H1 (cell line): Measurements from ENCODE around the gene RNASE13. TPM values are rescaled to one million over a fixed set of nuclear protein-coding genes. Genes with fewer than 3 reads are reported as not detected.

Experiments
- CTCF ChIA-PET: fragments of 300-600 bp; sonication (Branson Sonifier 250); formaldehyde crosslinking; loops from one replicate; lab custom pipeline; 2021; ENCODE audit not compliant: partially characterized antibody; lab: Charles Lee
- POLR2A ChIA-PET: fragments of 300-600 bp; sonication (Branson Sonifier 250); formaldehyde crosslinking; loops from one replicate; lab custom pipeline; 2021; ENCODE audit warnings: inconsistent platforms; ENCODE audit not compliant: partially characterized antibody; lab: Charles Lee
- DNase-seq, 2 experiments: peaks; one replicate each; pipeline versions ENCODE4 v3.0.0 to v3.0.0-alpha.2; 2010 to 2022; ENCODE audit warnings: low spot score in 2 of 2, low read depth in 1 of 2, mixed read lengths in 1 of 2
- FAIRE-seq: peaks from 2 replicates; lab custom pipeline; 2011; peaks lifted over from hg19 to GRCh38; lab: Jason Lieb, UNC
- H2AFZ ChIP-seq: 2 replicates; pipeline ENCODE4 v1.8.1; 2012; ENCODE audit warnings: low read length, inconsistent platforms
- H2AK5ac ChIP-seq: 2 replicates; pipeline ENCODE4 v1.6.1; 2013; ENCODE audit warnings: low read depth, low read length
- H2BK120ac ChIP-seq: replicated peaks from 2 replicates; pipeline ENCODE3; 2013; ENCODE audit warnings: low read depth, low read length, inconsistent platforms
- H2BK12ac ChIP-seq: 2 replicates; pipeline ENCODE4 v1.6.1; 2013; ENCODE audit warnings: low read depth, low read length
- H2BK15ac ChIP-seq: 2 replicates; pipeline ENCODE4 v1.6.1; 2013; ENCODE audit warnings: low read length
- H2BK20ac ChIP-seq: 2 replicates; pipeline ENCODE4 v1.6.1; 2013; ENCODE audit warnings: low read length
- H2BK5ac ChIP-seq: 2 replicates; pipeline ENCODE4 v1.6.1; 2013; ENCODE audit warnings: low read depth, low read length
- H3K14ac ChIP-seq: 2 replicates; pipeline ENCODE4 v1.6.1; 2013; ENCODE audit warnings: inconsistent platforms; ENCODE audit not compliant: insufficient read length
- H3K18ac ChIP-seq: 2 replicates; pipeline ENCODE4 v1.6.1; 2013; ENCODE audit warnings: low read length; ENCODE audit errors: extremely low read depth
- H3K23ac ChIP-seq: 2 replicates; pipeline ENCODE4 v1.6.1; 2013; ENCODE audit warnings: inconsistent platforms; ENCODE audit not compliant: insufficient read length
- H3K23me2 ChIP-seq: 2 replicates; pipeline ENCODE4 v1.6.1; 2013; ENCODE audit warnings: low read depth, low read length
- H3K27ac ChIP-seq: 2 replicates; pipeline ENCODE4 v1.6.1; 2011; ENCODE audit warnings: low read depth, low read length, inconsistent platforms
- H3K27me3 ChIP-seq, 4 experiments: replicated peaks in 1 of 4; 1 replicate in 1 of 4; 2 replicates in 3 of 4; pipeline versions ENCODE4 v1.6.1 to v1.8.1; 2011 to 2013; ENCODE audit warnings: low read length in 3 of 4, mild to moderate bottlenecking in 3 of 4, inconsistent platforms in 2 of 4, mixed read lengths in 2 of 4, moderate library complexity in 1 of 4; ENCODE audit not compliant: control insufficient read depth in 3 of 4, insufficient read depth in 3 of 4; ENCODE audit errors: extremely low read depth in 1 of 4
- H3K36me3 ChIP-seq, 4 experiments: 2 replicates each; pipeline versions ENCODE4 v1.6.1 to v1.8.1; 2011 to 2013; ENCODE audit warnings: mild to moderate bottlenecking in 4 of 4, low read length in 3 of 4, moderate library complexity in 2 of 4, control low read depth in 1 of 4, inconsistent platforms in 1 of 4; ENCODE audit not compliant: insufficient read depth in 4 of 4, control insufficient read depth in 2 of 4
- H3K4ac ChIP-seq: replicated peaks from 2 replicates; pipeline ENCODE3; 2013; ENCODE audit warnings: low read length, low read depth, mixed read lengths, inconsistent platforms; ENCODE audit not compliant: insufficient read length
- H3K4me1 ChIP-seq, 4 experiments: replicated peaks in 1 of 4; 1 replicate in 1 of 4; 2 replicates in 3 of 4; pipeline versions ENCODE4 v1.6.1 to v1.8.1; 2011 to 2013; ENCODE audit warnings: low read length in 3 of 4, inconsistent platforms in 2 of 4, mixed read lengths in 1 of 4; ENCODE audit not compliant: insufficient read depth in 4 of 4, control insufficient read depth in 3 of 4
- H3K4me2 ChIP-seq, 2 experiments: 2 replicates each; pipeline versions ENCODE4 v1.6.1 to v1.8.1; 2011 to 2013; ENCODE audit warnings: low read depth in 2 of 2, low read length in 2 of 2, control low read depth in 1 of 2, inconsistent platforms in 1 of 2, mild to moderate bottlenecking in 1 of 2; ENCODE audit not compliant: insufficient read depth in 1 of 2
- H3K4me3 ChIP-seq, 4 experiments: fragments of 200-600, 300-600 bp in 1 of 4; sonication (generic), shearing (Covaris generic), sonication (Bioruptor Twin) in 1 of 4; 2 replicates each; pipeline versions ENCODE4 v1.5.1 to v1.8.1; 2011 to 2016; ENCODE audit warnings: low read length in 4 of 4, low read depth in 3 of 4, control low read depth in 2 of 4, inconsistent platforms in 2 of 4, mild to moderate bottlenecking in 2 of 4, mixed read lengths in 1 of 4, moderate library complexity in 1 of 4; ENCODE audit not compliant: insufficient read depth in 2 of 4; ENCODE audit errors: extremely low read depth in 1 of 4
- H3K56ac ChIP-seq: replicated peaks from 2 replicates; pipeline ENCODE3; 2013; ENCODE audit warnings: low read depth, mild to moderate bottlenecking, mixed read lengths, low read length, inconsistent platforms; ENCODE audit not compliant: insufficient read length
- H3K79me1 ChIP-seq: 2 replicates; pipeline ENCODE4 v1.6.1; 2013; ENCODE audit warnings: low read depth, low read length, control low read depth
- H3K79me2 ChIP-seq, 2 experiments: 2 replicates each; pipeline versions ENCODE4 v1.6.1 to v1.8.1; 2012 to 2013; ENCODE audit warnings: low read length in 2 of 2, mild to moderate bottlenecking in 2 of 2, inconsistent platforms in 1 of 2; ENCODE audit not compliant: insufficient read depth in 2 of 2, control insufficient read depth in 1 of 2
- H3K9ac ChIP-seq, 4 experiments: replicated peaks in 1 of 4; 1 replicate in 1 of 4; 2 replicates in 3 of 4; pipeline versions ENCODE4 v1.6.1 to v1.8.1; 2011 to 2013; ENCODE audit warnings: low read depth in 3 of 4, low read length in 3 of 4, control low read depth in 2 of 4, mild to moderate bottlenecking in 2 of 4, moderate library complexity in 2 of 4, inconsistent platforms in 1 of 4; ENCODE audit errors: extremely low read depth in 1 of 4
- H3K9me3 ChIP-seq, 2 experiments: 2 replicates each; pipeline versions ENCODE4 v1.6.1 to v1.8.1; 2012 to 2013; ENCODE audit warnings: mild to moderate bottlenecking in 2 of 2, moderate library complexity in 2 of 2, control low read depth in 1 of 2, inconsistent platforms in 1 of 2, low read depth in 1 of 2, low read length in 1 of 2, mixed read lengths in 1 of 2; ENCODE audit not compliant: insufficient read depth in 2 of 2
- H4K20me1 ChIP-seq, 2 experiments: replicated peaks in 1 of 2; 2 replicates each; pipeline versions ENCODE3 to v1.8.1; 2011 to 2013; ENCODE audit warnings: inconsistent platforms in 2 of 2, low read length in 2 of 2, mild to moderate bottlenecking in 1 of 2; ENCODE audit not compliant: insufficient read depth in 2 of 2, control insufficient read depth in 1 of 2
- H4K5ac ChIP-seq: 2 replicates; pipeline ENCODE4 v1.6.1; 2013; ENCODE audit warnings: low read length, low read depth, mixed read lengths, inconsistent platforms; ENCODE audit not compliant: insufficient read length
- H4K8ac ChIP-seq: 2 replicates; pipeline ENCODE4 v1.8.0; 2013; ENCODE audit warnings: mild to moderate bottlenecking, moderate library complexity, low read length, inconsistent platforms; ENCODE audit not compliant: insufficient read depth; ENCODE audit errors: extremely low read depth
- H4K91ac ChIP-seq: replicated peaks from 2 replicates; pipeline ENCODE3; 2013; ENCODE audit warnings: low read length, mixed read lengths, inconsistent platforms; ENCODE audit not compliant: insufficient read length
- CBX5 ChIP-seq: fragments of 300-800, 300-1000 bp; sonication (generic); IDR thresholded peaks from 2 replicates; pipeline ENCODE4 v1.7.1; 2016; ENCODE audit warnings: antibody characterized with exemption, low read length, low read depth
- NANOG ChIP-seq: IDR thresholded peaks from 2 replicates; pipeline ENCODE4 v1.6.1; 2011; ENCODE audit warnings: low read length, low read depth, mild to moderate bottlenecking, inconsistent platforms; ENCODE audit not compliant: insufficient read depth, poor library complexity, severe bottlenecking
- POLR2A ChIP-seq, 2 experiments: IDR thresholded peaks; 1 replicate in 1 of 2; 2 replicates in 1 of 2; pipeline ENCODE4 v1.6.1; 2011; ENCODE audit warnings: low read depth in 2 of 2, low read length in 2 of 2, mild to moderate bottlenecking in 2 of 2; ENCODE audit errors: control extremely low read depth in 1 of 2
- POLR2AphosphoS5 ChIP-seq: IDR thresholded peaks from 2 replicates; pipeline ENCODE4 v1.6.1; 2011; ENCODE audit warnings: low read depth, low read length
- RAD21 ChIP-seq, 2 experiments: IDR thresholded peaks in 1 of 2; conservative IDR thresholded peaks in 1 of 2; 2 replicates each; pipeline ENCODE4 v1.6.1; 2011; ENCODE audit warnings: low read depth in 2 of 2, low read length in 2 of 2, improper control_type of control experiment in 1 of 2, inconsistent platforms in 1 of 2, mild to moderate bottlenecking in 1 of 2, moderate library complexity in 1 of 2
- SIN3A ChIP-seq, 2 experiments: IDR thresholded peaks in 1 of 2; conservative IDR thresholded peaks in 1 of 2; 2 replicates each; pipeline ENCODE4 v1.6.1; 2011 to 2012; ENCODE audit warnings: low read length in 2 of 2, improper control_type of control experiment in 1 of 2, low read depth in 1 of 2, mild to moderate bottlenecking in 1 of 2
- SIRT6 ChIP-seq: IDR thresholded peaks from one replicate; pipeline ENCODE4 v1.7.1; 2012; ENCODE audit warnings: low read length, inconsistent platforms
- SP2 ChIP-seq: IDR thresholded peaks from 2 replicates; pipeline ENCODE4 v1.6.1; 2012; ENCODE audit warnings: mild to moderate bottlenecking, low read length, inconsistent platforms
- SUZ12 ChIP-seq: fragments of 200-600 bp; sonication (generic); IDR thresholded peaks from 2 replicates; pipeline ENCODE4 v1.6.1; 2012; ENCODE audit warnings: mild to moderate bottlenecking, inconsistent platforms, low read length, moderate library complexity, mixed read lengths
- TCF12 ChIP-seq: IDR thresholded peaks from 2 replicates; pipeline ENCODE4 v1.6.1; 2011; ENCODE audit warnings: low read depth, mild to moderate bottlenecking, low read length
- WGBS, 2 experiments: shearing (Covaris generic) in 1 of 2; methylation state at CpG; one replicate each; pipeline versions ENCODE4 v1.1.6 to v1.1.7; 2013 to 2015; ENCODE audit warnings: low lambda C conversion rate in 2 of 2, mixed read lengths in 2 of 2, inconsistent platforms in 1 of 2, low coverage in 1 of 2, missing lambda C conversion rate in 1 of 2; ENCODE audit not compliant: insufficient replicate concordance in 2 of 2, insufficient coverage in 1 of 2, insufficient read length in 1 of 2; ENCODE audit errors: extremely low coverage in 1 of 2, missing lambda C conversion rate in 1 of 2; 5-methylcytosine and 5-hydroxymethylcytosine counted together
- polyA plus RNA-seq, 7 experiments: library from polyadenylated mRNA; depleted of rRNA in 3 of 7; stranded (reverse) in 5 of 7; unstranded in 2 of 7; fragments of >200 nt in 5 of 7; fragments of 200-250 nt in 2 of 7; gene quantifications; 1 replicate in 5 of 7; 2 replicates in 1 of 7; 4 replicates in 1 of 7; pipeline versions ENCODE4 v1.2.1 to v1.2.3, GENCODE V29; 2011 to 2013; ENCODE audit warnings: missing spikeins in 2 of 7, mixed read lengths in 2 of 7
- total RNA-seq: library from RNA; stranded (reverse); fragmentation: NEBNext Ultra II Directional; extraction: Animal tissue kit (Norgen Biotek cat#: 25700); gene quantifications from 2 replicates; pipeline ENCODE4 v1.2.1, GENCODE V29; 2021

RNASE13 gene
- total and polyA plus RNA-seq, 2 of the 8 experiments (the other 6 are each of a cell fraction or from before 2014, with no cell fraction given), result not detected

DNA sequence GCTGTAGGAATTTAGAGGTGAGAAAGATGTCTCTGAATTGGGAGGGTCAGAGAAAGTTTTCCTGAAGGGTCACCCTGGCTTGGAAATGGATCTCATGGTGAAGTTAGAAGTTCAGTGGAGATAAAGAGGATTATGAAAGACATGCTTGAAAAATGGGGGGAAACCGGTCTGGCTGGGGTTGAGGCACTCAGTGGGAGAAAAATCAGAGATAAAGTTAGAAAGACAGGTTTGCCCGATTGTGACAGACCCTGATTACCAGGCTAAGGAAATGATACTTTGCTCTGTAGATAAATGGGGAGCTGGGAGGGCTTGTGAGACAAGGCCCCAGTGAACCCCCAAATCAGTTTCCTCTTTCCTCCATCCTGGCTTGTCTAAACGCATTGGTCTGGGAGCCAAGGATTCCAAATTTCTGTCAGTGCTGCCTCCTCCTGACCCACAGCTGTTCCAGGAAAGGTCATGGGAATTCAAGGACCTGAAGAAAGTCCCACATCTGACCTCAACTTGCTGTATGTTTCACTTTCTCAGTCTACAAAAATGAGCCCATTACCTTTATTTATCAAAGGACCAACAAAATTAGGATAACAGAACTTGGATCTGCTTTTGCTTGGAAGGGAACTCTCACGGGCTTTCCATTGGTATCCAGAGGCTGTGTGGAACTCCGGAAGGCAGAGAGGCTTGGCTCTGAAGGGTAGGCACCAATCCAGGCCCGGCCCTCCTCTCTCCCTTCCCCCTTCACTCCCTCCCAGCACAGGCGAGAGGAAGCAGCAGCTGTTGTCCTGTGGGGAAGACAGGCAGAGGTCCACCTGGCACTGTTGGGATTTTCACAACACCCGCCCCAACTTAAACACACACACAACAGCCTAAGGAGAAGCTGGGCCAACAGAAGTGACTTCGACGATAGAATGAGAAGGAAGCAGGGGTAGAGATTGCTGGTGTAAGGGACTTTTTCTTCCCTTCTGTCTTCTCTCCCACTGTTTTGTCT lies 4.1 kb upstream of the RNASE13 start:
- H3K23me2 ChIP-seq, result peaks cover 2% of the 10 kb centered on the region; the same call in 1 of the 2 replicates
- peak overlapping the region; percentile 15 to 27; a peak in 1 of 4 replicates for H3K4me2 ChIP-seq
- POLR2A ChIA-PET, result interaction anchor here (1.3 to 4.4 kb wide), 5 partner anchors 12 to 30 kb away, joined by 5 to 36 read pairs (median 10); partner anchors contain the start of gene NDRG2
- H3K27ac ChIP-seq, result no peak overlapping the region
- H2BK12ac ChIP-seq, result peak overlapping the region; percentile 78; the same call in 1 of the 2 replicates
- no peak overlapping the region for H3K4me3 ChIP-seq
- peaks cover 0 to 3% (median 0%) of the 10 kb centered on the region in 4 experiments; a peak in 1 of 7 replicates for H3K27me3 ChIP-seq
- no peaks in the 10 kb centered on the region for H3K79me2 ChIP-seq
- H3K4me1 ChIP-seq, result peaks cover 8 to 11% (median 10%) of the 10 kb centered on the region in 4 experiments; a peak in 6 of 7 replicates
- WGBS, 2 experiments, result 67% methylated on average over 8 of the region's 10 CpGs; no CpG with 5 or more reads in 1 of the 2 experiments
- CTCF ChIA-PET, result interaction anchor here (1.1 to 7.2 kb wide), 20 partner anchors 9 to 341 kb away, joined by 3 to 371 read pairs (median 9); partner anchors contain the start of genes ARHGEF40, NDRG2 and TPPP2
- TF ChIP-seq NANOG (no peak), POLR2AphosphoS5 (peak; percentile 31; the same call in 1 of the 2 replicates), SUZ12 (no peak), POLR2A (IDR thresholded peaks at IDR 0.05; ENCODE audit: control extremely low read depth in 1 of 2, low read depth in 2 of 2, low read length in 2 of 2) (0 out of 3 replicates have a peak, but pooled peaks of 1 of the 2 experiments have one; percentile 25), SP2 (no peak), RAD21 (IDR thresholded peaks at IDR 0.05 in 1 of 2, conservative IDR thresholded peaks at IDR 0.05 in 1 of 2; ENCODE audit: low read depth in 2 of 2, low read length in 2 of 2) (no peak; a peak in 1 of 4 replicates), SIRT6 (no peak), TCF12 (no peak), CBX5 (no peak), SIN3A (conservative IDR thresholded peaks at IDR 0.05 in 1 of 2, IDR thresholded peaks at IDR 0.05 in 1 of 2; ENCODE audit: low read depth in 1 of 2, low read length in 2 of 2) (0 out of 4 replicates have a peak, but pooled peaks of 1 of the 2 experiments have one; percentile 39)
- H3K4ac ChIP-seq, result peak overlapping the region; percentile 25
- H2AK5ac ChIP-seq, result no peak overlapping the region
- H3K18ac ChIP-seq, result peak overlapping the region; percentile 36; the same call in 1 of the 2 replicates
- no peak overlapping the region for H3K56ac ChIP-seq
- H3K9me3 ChIP-seq, result no peaks in the 10 kb centered on the region
- no peak overlapping the region for H2BK15ac ChIP-seq
- H2AFZ ChIP-seq, result peak overlapping the region; percentile 47; the same call in 1 of the 2 replicates
- H3K79me1 ChIP-seq, result no peaks in the 10 kb centered on the region
- H3K36me3 ChIP-seq, result no peaks in the 10 kb centered on the region
- H3K23ac ChIP-seq, result no peak overlapping the region
- no peak overlapping the region for H3K14ac ChIP-seq
- H2BK120ac ChIP-seq, result no peak overlapping the region
- no peak overlapping the region for H4K5ac ChIP-seq
- DNase-seq, result peak in 1 of 2 experiments; percentile 54
- no peak overlapping the region for H3K9ac ChIP-seq
- no peak overlapping the region for H4K8ac ChIP-seq
- H4K20me1 ChIP-seq, result no peaks in the 10 kb centered on the region
- H4K91ac ChIP-seq, result no peak overlapping the region
- H2BK20ac ChIP-seq, result 0 out of 2 replicates have a peak overlapping the region, but pooled peaks have one; percentile 66
- no peak overlapping the region; the same call in 1 of the 2 replicates for H2BK5ac ChIP-seq
- no peak for FAIRE-seq
